Activated T-helper 9 cell treated with anti-CD3 and anti-CD28 coated beads, Interleukin-2, amount 50 U/mL, for 16 hours (primary cell): ENCODE measurements around the gene TXN2.
"Not testable (repeated sequence)": the region's sequence is repeated elsewhere in the genome, so short reads cannot be mapped to it uniquely, and the experiment has no call there.

Experiments used
- DNase-seq: peaks from one replicate; pipeline ENCODE4 v3.0.0-alpha.2; 2020; ENCODE audit warnings: low read depth

The TXN2 gene

DNA sequence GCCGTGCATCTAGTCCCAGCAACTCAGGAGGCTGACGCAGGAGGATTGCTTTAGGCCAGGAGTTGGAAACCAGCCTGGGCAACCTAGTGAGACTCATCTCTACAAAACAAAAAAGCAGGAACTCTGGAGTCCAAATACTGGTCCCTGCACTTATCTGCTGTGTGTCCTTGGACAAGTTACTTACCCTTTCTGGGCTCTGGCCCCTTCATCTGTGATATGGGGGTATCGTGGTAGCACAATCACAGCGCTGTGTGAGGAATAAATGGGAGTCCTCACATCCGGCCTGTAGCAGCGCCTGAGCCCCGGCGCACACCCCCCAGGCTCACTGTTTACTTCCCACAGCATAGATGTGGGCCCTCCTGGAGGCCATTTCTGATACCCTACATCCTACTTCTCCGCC lies 49.5 kb downstream of the TXN2 start:
- no peak for DNase-seq

DNA sequence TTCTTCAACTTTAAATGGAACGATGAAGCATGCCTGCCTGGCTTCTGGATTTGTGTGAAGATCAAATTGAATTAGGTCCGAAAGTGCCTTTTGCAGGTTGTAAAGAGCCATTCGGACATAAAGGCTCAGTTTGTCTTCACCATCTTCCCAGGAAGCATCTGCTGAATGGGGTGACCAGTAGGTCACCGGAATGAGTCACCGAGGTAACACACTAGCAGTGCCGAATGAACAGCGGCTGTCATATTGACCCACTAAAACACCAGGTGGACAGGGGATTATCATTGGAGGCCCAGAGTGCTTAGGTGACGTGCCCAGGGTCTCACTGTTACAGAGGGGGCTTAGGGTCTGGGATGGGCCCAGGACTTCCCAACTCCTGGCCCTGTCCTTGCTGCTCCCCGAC lies 50.6 kb downstream of the TXN2 start:
- no peak for DNase-seq

DNA sequence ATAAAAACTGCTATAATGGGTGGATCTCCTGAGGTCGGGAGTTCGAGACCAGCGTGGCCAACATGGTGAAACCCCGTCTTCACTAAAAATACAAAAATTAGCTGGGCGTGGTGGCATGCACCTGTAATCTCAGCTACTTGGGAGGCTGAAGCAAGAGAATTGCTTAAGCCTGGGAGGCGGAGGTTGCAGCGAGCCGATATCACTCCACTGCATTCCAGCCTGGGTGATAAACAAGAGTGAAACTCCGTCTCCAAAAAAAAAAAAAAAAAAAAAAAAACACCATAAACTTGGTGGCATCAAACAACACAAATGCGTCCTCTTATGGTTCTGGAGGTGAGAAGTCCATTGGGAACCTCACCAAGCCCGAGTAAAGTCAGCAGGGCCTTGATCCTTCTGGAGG lies 53.5 kb downstream of the TXN2 start:
- DNase-seq: not testable (repeated sequence)

DNA sequence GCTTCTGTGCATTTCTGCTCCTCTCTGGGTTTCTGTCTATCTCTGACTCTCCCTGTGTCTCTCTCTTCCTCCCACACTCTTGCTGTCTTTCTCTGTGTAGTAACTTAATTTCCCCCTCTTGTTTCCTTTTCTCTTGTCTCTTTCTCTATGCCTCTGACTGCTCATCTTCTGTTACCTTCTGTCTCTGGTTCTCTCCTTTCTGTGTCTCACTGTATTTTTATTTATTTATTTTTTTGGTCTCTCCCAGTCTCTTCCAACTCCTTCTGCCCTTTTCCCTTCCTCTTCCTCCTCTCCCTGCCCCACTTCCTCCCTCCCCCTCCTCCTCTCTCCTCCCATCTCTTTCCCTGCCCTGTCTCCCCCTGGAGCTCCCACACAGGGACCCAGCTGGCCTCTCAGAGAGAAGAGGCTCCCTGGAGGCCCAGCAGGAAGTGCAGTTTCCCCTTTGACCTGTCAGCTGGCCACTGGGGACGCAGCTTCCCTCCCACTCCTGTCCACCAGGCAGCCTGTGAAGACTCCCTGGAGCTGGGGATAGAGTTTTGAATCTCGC lies 55.4 kb downstream of the TXN2 start:
- no peak for DNase-seq

DNA sequence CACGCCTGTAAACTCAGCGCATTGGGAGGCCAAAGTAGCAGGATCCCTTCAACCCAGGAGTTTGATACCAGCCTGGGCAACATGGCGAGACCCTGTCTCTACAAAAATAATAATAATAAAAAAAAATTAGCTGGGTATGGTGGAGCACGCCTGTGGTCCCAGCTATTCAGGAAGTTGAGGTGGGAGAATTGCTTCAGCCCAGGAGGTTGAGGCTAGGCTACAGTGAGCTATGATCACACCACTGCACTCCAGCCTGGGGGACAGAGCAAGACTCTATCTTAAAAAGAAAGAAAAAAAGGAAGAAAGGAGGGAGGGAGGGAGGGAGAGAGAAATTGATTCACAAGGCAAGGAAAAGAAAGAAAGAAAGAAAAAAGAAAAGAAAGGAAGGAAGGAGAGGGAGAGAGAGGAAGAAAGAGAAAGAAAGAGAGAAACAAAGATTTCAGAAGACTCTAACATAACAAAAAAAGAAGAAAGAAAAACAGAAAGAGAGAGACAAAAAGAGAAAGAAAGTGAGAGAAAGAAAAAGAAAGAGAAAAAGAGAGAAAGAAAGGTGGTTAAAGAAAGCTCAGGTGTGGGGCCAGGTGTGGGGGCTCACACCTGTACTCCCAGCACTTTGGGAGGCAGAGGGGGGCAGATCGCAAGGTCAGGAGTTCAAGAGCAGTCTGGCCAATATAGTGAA lies 56.4 kb downstream of the TXN2 start:
- no peak for DNase-seq

DNA sequence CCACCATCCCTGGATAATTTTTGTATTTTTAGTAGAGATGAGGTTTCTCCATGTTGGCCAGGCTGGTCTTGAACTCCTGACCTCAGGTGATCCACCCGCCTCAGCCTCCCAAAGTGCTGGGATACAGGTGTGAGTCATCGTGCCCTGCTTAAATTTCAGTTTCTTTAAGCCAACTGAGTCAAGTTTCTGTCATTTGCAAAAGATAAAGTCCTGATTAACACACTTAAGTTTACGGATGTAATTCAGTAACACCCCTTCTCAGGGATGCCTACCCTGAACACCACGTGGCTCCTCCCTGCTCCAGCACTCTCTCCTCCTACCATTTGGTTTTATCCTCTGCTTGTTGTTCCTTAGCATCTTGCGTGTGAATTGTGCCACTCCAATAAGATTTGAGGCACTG lies 57.0 kb downstream of the TXN2 start:
- not testable (repeated sequence) for DNase-seq

DNA sequence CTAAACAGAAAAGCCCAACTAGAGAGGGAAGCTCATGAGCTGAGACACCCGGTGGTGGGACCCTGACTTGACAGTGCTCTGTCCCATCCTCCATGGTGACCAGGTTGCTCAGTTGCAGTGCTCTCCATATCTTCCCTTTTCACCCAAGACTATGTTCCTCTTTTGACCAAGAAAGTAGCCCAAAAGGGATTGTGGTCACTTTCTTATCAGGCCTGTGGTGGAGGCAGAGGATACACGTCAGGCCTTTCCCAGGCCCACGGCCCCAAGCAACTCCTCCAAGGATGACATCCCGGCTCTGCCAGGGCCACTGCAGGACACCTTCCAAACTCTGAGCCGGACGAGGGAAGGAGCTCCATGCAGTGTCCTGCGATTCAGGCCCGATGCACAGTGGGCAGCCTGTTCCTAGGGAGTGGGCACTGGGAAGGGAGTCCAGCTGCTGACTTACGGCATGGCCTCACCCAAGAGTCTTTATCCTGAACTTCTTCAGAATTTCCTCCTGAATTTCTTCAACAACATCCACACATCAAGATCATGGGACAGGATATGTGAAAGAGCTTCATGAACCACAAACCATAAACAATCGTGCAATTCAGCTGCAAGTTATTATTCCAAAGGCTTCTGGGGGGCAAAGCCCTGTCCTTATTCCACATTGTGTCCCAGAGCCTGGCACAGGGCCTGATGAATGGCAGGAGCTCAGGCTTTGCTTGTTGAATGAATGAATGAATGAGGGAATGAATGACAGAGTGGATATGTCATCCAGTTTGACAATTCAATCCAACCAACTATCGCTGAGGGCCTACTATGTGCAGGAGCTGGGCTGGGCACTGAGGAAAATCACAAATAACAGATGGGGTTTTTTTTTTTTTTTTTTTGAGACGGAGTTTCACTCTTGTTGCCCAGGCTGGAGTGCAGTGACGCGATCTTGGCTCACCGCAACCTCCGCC lies 57.7 kb downstream of the TXN2 start:
- DNase-seq: no peak

DNA sequence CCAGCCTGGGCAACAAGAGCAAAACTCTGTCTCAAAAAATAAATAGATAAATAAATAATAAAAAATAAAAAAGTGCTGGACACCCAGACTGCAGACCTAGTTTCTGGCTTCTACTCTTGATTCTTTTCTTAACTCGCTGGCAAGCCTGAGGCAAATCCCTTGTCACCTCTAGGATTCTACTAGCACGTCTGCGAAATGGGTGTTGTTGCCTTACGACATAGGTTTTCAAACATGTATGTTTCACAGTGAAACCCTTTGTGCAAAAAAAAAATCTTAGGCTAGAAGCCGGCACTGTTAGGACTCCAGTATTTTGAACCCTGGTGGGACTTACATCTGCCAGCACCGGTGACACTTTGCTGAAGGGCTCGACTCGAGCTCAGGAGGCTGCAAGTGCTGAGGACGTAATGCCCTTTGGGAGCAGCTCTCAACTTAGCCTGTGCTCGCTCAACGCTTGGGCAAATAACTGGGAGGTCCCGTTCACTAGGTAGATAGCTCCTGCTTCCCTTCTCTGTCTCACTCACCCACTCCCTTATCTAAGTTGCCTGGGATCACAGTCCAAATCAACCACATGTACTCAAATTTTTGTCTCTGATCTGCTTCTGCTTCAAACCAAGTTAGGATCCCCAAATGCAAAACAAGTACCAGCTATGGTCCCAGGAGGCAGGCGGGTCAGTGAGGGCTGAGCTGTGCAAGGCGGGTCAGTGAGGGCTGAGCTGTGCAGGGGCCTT lies 59.0 kb downstream of the TXN2 start:
- DNase-seq: no peak

DNA sequence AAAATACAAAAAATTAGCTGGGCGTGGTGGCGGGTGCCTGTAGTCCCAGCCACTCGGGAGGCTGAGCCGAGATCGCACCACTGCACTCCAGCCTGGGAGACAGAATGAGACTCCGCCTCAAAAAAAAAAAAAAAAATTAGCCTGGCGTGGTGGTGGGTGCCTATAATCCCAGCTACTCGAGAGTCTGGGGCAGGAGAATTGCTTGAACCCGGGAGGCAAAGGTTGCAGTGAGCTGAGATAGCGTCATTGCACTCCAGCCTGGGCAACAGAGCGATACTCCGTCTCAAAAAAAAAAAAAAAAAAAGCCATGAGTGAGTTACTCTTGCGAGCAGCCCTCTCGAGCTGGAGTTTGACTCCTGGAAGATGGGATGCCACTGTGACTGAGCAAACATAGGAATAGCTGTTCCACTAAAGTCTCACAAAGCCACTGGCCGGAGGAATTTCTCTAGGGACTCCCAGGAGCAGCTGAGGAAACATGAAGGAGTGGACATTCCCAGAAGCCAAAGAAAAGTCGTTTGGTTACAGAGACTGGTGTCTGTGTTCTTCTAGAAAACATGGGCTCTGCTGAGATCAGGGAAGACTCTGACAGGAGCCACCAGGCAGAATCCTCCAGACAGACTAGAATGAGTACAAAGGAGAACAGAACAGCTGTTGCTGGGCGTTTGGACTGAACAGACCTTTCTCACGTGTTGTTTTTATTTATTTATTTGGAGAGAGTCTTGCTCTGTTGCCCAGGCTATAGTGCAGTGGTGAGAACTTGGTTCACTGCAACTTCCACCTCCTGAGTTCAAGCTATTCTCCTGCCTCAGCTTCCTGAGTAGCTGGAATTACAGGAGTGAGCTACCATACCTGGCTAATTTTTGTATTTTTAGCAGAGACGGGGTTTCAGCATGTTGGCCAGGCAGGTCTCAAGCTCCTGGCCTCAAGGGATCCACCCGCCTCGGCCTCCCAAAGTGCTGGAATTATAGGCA lies 61.2 kb downstream of the TXN2 start:
- no peak for DNase-seq

DNA sequence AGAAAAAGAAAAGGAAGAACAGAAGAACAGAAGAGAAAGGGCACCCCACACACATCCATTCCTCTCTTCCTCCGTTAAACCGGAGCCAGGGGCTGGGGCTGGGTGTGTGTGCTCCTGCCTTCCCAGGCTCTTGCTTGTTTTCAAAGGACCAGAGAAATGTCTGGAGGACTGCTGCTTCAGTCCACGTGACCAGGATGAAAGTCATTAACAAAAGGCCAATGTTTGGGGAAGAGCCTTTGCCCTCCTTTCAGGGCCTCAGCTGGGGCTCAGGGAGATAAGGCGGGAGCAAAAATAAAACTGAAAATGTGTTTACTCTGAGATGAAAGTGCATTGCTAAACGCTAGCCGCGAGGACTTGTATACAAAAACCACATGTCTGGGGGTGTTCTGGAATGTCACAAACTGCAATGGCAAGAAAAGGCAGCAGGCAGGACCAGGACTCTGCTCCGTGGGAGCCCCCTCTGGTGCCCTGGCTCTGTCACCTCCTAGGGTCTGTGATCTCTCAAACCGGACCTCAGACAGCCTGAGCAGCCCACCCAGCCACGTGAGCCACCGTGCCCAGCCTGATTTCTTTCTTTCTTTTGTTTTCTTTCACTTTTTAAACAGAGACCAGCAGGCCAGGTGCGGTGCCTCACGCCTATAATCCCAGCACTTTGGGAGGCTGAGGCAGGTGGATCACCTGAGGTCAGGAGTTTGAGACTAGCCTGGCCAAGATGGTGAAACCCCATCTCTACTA lies 62.1 kb downstream of the TXN2 start:
- DNase-seq: no peak

DNA sequence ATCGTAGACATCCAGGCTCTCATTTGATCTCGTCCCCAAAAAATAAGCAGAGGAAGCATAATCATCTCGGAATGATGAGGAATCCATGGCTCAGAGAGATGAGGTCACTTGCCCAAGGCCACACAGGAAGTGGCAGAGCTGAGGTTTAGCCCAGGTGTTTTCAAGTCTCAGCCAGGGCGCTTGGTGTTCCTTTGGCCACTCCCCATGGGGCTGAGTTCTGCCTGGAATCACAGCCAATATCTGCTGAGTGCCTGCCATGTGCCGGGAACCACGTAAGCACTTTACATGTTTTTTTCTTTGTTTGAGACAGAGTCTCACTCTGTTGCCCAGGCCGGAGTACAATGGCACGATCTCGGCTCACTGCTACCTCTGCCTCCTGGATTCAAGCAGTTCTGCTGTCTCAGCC lies 64.2 kb downstream of the TXN2 start:
- DNase-seq: no peak
